ENCODE measurements around the gene ITPR3. TPM values are rescaled to one million over a fixed set of nuclear protein-coding genes. Genes with fewer than 3 reads are reported as not detected.

ITPR3 gene
- total and polyA plus RNA-seq, 4 donors = 36.7 to 89.5 (median 44.4) TPM

DNA sequence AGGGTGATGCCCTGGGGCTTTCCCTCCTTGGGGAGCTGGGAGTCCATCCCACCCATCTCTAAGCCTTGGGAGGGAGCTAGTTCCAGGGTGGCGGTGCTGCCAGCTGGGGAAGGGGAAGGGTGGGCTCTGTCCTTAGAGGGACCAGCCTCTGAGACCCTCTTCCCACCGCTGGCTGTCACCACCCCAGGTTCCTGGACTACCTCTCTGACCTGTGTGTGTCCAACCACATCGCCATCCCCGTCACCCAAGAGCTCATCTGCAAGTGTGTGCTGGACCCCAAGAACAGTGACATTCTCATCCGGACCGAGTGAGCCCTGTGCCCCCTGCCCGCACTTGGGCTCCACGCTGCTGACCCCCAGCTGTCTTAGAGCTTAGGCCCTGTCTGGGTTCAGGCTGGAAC is 47.2 kb downstream of the ITPR3 start:
- Histone ChIP-seq H3K9ac (ENCODE audit: insufficient read depth in 1 of 2, low read length in 2 of 2) (no peak overlapping the region), H3K27me3 (ENCODE audit: control insufficient read depth in 3 of 3, insufficient read depth in 3 of 3, low read length in 2 of 3) (no peaks in the 10 kb centered on the region), H3K4me3 (no peak overlapping the region), H3K4me1 (ENCODE audit: control insufficient read depth in 5 of 5, insufficient read depth in 5 of 5, low read length in 5 of 5) (no peaks in the 10 kb centered on the region), H3K9me3 (ENCODE audit: control insufficient read depth in 4 of 4, insufficient read depth in 3 of 4, low read length in 3 of 4) (no peaks in the 10 kb centered on the region), H3K27ac (ENCODE audit: low read depth in 1 of 2, low read length in 1 of 2) (peak overlapping the region in 1 of 2 donors; percentile 51), H3K36me3 (ENCODE audit: control insufficient read depth in 4 of 4, insufficient read depth in 4 of 4, low read length in 4 of 4) (peaks cover 0 to 76% (median 12%) of the 10 kb centered on the region in 4 donors)
- WGBS, 2 donors = 96 to 97% methylated on average over 8 of the region's 8 CpGs
- no peak for ATAC-seq (ENCODE audit: insufficient read depth, low FRiP score)
- no peak for DNase-seq
- TF ChIP-seq, protein P1, sequence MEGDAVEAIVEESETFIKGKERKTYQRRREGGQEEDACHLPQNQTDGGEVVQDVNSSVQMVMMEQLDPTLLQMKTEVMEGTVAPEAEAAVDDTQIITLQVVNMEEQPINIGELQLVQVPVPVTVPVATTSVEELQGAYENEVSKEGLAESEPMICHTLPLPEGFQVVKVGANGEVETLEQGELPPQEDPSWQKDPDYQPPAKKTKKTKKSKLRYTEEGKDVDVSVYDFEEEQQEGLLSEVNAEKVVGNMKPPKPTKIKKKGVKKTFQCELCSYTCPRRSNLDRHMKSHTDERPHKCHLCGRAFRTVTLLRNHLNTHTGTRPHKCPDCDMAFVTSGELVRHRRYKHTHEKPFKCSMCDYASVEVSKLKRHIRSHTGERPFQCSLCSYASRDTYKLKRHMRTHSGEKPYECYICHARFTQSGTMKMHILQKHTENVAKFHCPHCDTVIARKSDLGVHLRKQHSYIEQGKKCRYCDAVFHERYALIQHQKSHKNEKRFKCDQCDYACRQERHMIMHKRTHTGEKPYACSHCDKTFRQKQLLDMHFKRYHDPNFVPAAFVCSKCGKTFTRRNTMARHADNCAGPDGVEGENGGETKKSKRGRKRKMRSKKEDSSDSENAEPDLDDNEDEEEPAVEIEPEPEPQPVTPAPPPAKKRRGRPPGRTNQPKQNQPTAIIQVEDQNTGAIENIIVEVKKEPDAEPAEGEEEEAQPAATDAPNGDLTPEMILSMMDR (IDR thresholded peaks at IDR 0.05; ENCODE audit: control extremely low read depth, extremely low read depth) = no peak

DNA sequence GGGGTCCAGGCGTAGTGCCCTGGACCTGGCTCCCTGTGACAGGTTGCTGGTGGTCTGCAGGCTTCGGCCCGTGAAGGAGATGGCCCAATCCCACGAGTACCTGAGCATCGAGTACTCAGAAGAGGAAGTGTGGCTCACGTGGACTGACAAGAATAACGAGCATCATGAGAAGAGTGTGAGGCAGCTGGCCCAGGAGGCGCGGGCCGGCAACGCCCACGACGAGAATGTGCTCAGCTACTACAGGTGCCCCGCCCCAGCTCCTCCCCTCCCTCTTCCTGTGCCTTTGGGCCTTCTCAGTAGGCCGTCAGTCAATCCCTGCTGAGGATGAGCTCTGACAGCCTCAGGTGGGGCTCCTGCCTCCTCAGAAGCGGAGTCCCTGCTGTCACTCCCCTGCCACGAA is 47.8 kb downstream of the ITPR3 start:
- WGBS, 2 donors = 60 to 76% methylated on average over 17 of the region's 17 CpGs
- ATAC-seq (ENCODE audit: insufficient read depth, low FRiP score) (no peak), DNase-seq (no peak)
- H3K36me3 ChIP-seq (ENCODE audit: control insufficient read depth in 4 of 4, insufficient read depth in 4 of 4, low read length in 4 of 4) = peaks cover 0 to 78% (median 13%) of the 10 kb centered on the region in 4 donors
- H3K4me3 ChIP-seq = no peak overlapping the region
- H3K27ac ChIP-seq (ENCODE audit: low read depth in 1 of 2, low read length in 1 of 2) = peak overlapping the region in 1 of 2 donors; percentile 51
- H3K9me3 ChIP-seq (ENCODE audit: control insufficient read depth in 4 of 4, insufficient read depth in 3 of 4, low read length in 3 of 4) = no peaks in the 10 kb centered on the region
- H3K27me3 ChIP-seq (ENCODE audit: control insufficient read depth in 3 of 3, insufficient read depth in 3 of 3, low read length in 2 of 3) = no peaks in the 10 kb centered on the region
- no peak overlapping the region for H3K9ac ChIP-seq (ENCODE audit: insufficient read depth in 1 of 2, low read length in 2 of 2)
- no peaks in the 10 kb centered on the region for H3K4me1 ChIP-seq (ENCODE audit: control insufficient read depth in 5 of 5, insufficient read depth in 5 of 5, low read length in 5 of 5)
- TF ChIP-seq, protein P1 (IDR thresholded peaks at IDR 0.05; ENCODE audit: control extremely low read depth, extremely low read depth) = no peak

DNA sequence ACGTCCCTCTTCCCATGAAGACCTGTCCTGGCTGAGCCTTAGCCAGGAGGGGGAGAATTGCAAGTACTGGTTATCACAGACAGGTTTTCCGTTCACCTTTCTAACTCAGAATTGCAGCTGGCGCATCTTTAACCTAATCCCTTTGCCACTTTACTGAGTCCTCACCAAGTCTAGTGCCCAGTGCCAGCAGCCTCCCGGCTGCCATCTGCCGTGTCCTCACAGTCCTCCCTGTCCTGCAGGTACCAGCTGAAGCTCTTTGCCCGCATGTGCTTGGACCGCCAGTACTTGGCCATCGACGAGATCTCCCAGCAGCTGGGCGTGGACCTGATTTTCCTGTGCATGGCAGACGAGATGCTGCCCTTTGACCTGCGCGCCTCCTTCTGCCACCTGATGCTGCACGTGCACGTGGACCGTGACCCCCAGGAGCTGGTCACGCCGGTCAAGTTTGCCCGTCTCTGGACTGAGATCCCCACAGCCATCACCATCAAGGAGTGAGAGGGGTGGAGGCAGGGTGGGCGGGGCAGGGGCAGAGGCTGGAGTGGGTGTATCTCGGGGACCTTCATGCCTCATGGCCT is 49.1 kb downstream of the ITPR3 start:
- Histone ChIP-seq H3K27ac (ENCODE audit: low read depth in 1 of 2, low read length in 1 of 2) (no peak overlapping the region), H3K4me3 (no peak overlapping the region), H3K4me1 (ENCODE audit: control insufficient read depth in 5 of 5, insufficient read depth in 5 of 5, low read length in 5 of 5) (no peaks in the 10 kb centered on the region), H3K9ac (ENCODE audit: insufficient read depth in 1 of 2, low read length in 2 of 2) (no peak overlapping the region), H3K9me3 (ENCODE audit: control insufficient read depth in 4 of 4, insufficient read depth in 3 of 4, low read length in 3 of 4) (no peaks in the 10 kb centered on the region), H3K27me3 (ENCODE audit: control insufficient read depth in 3 of 3, insufficient read depth in 3 of 3, low read length in 2 of 3) (no peaks in the 10 kb centered on the region), H3K36me3 (ENCODE audit: control insufficient read depth in 4 of 4, insufficient read depth in 4 of 4, low read length in 4 of 4) (peaks cover 0 to 77% (median 13%) of the 10 kb centered on the region in 4 donors)
- TF ChIP-seq, protein P1 (IDR thresholded peaks at IDR 0.05; ENCODE audit: control extremely low read depth, extremely low read depth) = no peak
- 93 to 97% methylated on average over 21 of the region's 21 CpGs for WGBS, 2 donors
- DNase-seq (no peak), ATAC-seq (ENCODE audit: insufficient read depth, low FRiP score) (no peak)
